ENCODE data around the gene TSPYL1.

DNA sequence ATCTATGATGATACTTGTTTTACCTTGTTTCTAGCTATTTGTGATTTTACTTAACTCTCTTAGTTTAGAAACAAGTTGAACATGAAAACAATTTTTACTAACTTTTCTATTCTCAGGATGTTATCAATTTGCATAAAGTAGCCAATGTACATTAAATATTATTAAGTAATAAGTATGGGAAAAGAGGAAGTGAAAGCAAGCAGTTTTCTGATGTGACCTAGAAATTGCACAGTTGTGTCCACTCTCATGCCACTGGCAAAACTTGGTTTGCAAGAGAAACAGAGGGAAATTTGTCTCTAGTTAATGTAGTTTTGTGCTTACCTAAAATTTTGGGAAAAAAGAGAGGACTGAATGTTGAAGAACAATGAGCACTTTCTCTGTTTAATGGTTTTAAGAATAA lies 19.2 kb upstream of the TSPYL1 start:
- TF ChIP-seq, protein P1, sequence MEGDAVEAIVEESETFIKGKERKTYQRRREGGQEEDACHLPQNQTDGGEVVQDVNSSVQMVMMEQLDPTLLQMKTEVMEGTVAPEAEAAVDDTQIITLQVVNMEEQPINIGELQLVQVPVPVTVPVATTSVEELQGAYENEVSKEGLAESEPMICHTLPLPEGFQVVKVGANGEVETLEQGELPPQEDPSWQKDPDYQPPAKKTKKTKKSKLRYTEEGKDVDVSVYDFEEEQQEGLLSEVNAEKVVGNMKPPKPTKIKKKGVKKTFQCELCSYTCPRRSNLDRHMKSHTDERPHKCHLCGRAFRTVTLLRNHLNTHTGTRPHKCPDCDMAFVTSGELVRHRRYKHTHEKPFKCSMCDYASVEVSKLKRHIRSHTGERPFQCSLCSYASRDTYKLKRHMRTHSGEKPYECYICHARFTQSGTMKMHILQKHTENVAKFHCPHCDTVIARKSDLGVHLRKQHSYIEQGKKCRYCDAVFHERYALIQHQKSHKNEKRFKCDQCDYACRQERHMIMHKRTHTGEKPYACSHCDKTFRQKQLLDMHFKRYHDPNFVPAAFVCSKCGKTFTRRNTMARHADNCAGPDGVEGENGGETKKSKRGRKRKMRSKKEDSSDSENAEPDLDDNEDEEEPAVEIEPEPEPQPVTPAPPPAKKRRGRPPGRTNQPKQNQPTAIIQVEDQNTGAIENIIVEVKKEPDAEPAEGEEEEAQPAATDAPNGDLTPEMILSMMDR (conservative IDR thresholded peaks at IDR 0.05; ENCODE audit: low read depth, low read length) = no peak
- no peak for TF ChIP-seq EZH2 (IDR thresholded peaks at IDR 0.05; ENCODE audit: low read length, unreplicated experiment)

Data from PC-3 (cell line).